ENCODE results near the gene ERMARD. TPM values are rescaled to one million over a fixed set of nuclear protein-coding genes. Genes with fewer than 3 reads are reported as not detected.
A peak's percentile ranks its signal among the peaks of the same experiment; 100 is the strongest.

ERMARD gene
- total RNA-seq, 1 experiment from 2014 or later, result 13.6 TPM

DNA sequence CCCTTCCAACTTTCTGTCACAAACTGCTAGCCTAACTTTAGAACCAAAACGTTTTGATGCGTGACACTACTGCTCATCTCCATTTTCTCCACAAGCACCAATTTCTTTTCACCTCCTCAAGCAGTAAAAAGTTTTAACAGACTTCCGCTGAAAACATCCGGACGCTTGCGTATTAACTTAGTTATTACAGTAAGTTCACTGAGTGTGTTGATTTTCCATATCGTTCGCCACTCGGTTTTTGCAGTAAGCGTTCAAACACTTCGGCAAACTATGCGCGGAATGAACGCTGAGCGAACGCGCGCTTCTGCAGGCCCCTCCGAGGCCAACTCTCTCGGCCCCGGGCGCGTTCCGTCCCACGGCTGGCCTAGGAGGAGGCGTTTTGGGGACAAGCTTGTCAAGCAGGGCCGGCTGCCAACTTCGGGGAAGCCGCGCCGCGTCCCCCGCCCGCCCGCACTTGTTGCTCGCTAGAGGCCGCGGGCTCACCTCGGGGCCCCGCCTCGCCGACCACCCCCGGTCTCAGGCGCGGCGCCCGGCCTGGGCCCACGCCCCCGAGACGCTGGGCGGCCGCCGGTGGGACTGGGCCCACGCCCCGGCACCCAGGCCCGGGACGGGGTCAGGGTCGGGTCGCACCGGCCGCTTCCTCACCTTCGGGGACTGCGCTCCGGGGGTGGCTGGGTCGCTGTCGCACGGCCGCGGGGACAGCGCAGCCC, 28.1 kb upstream of the ERMARD start:
- H2BK5ac ChIP-seq (ENCODE audit: insufficient read length, low read length), result no peak overlapping the region
- H3K27ac Mint-ChIP-seq, result peak overlapping the region in 1 of 3 experiments; percentile 19; a peak in 2 of 7 replicates
- H3K36me3 Mint-ChIP-seq (ENCODE audit: insufficient read depth in 1 of 3, low read depth in 3 of 3), result peaks cover 0 to 20% (median 11%) of the 10 kb centered on the region in 3 experiments; a peak in 4 of 7 replicates
- no peaks in the 10 kb centered on the region for H4K20me1 ChIP-seq (ENCODE audit: control insufficient read depth, insufficient read depth, insufficient read length)
- H2BK15ac ChIP-seq (ENCODE audit: low read depth, low read length), result no peak overlapping the region; the same call in 1 of the 2 replicates
- no peaks in the 10 kb centered on the region for H3K9me3 ChIP-seq (ENCODE audit: control insufficient read depth, low read depth, low read length)
- H3K4me1 Mint-ChIP-seq, result peaks cover 24 to 27% of the 10 kb centered on the region in 2 experiments
- peak overlapping the region; percentile 82 to 91 for H3K4me3 Mint-ChIP-seq
- no peak overlapping the region for H2AFZ ChIP-seq (ENCODE audit: low read length)
- H3K79me2 ChIP-seq (ENCODE audit: insufficient read depth, low read length), result peaks cover 4% of the 10 kb centered on the region; the same call in 1 of the 2 replicates
- peaks cover 4% of the 10 kb centered on the region for H3K27me3 Mint-ChIP-seq (ENCODE audit: low read depth)
- no peak overlapping the region for H4K5ac ChIP-seq (ENCODE audit: insufficient read length, low read depth, low read length)
- TF ChIP-seq, protein P1, sequence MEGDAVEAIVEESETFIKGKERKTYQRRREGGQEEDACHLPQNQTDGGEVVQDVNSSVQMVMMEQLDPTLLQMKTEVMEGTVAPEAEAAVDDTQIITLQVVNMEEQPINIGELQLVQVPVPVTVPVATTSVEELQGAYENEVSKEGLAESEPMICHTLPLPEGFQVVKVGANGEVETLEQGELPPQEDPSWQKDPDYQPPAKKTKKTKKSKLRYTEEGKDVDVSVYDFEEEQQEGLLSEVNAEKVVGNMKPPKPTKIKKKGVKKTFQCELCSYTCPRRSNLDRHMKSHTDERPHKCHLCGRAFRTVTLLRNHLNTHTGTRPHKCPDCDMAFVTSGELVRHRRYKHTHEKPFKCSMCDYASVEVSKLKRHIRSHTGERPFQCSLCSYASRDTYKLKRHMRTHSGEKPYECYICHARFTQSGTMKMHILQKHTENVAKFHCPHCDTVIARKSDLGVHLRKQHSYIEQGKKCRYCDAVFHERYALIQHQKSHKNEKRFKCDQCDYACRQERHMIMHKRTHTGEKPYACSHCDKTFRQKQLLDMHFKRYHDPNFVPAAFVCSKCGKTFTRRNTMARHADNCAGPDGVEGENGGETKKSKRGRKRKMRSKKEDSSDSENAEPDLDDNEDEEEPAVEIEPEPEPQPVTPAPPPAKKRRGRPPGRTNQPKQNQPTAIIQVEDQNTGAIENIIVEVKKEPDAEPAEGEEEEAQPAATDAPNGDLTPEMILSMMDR (conservative IDR thresholded peaks at IDR 0.05), result no peak
- no CpG with 5 or more reads among the region's 70 CpGs for WGBS (ENCODE audit: extremely low coverage, insufficient read length, low lambda C conversion rate)
- no peak overlapping the region for H2BK12ac ChIP-seq (ENCODE audit: insufficient read length, low read depth, low read length)
- peak overlapping the region; percentile 51 for H3K14ac ChIP-seq (ENCODE audit: insufficient read depth, low read length)
- no peak overlapping the region for H3T11ph ChIP-seq (ENCODE audit: low read length)
- peak; percentile 53 for DNase-seq
- H2BK20ac ChIP-seq (ENCODE audit: low read depth, low read length, poor library complexity, severe bottlenecking), result no peak overlapping the region
- no peak overlapping the region for H4K8ac ChIP-seq (replicated peaks; ENCODE audit: insufficient read length, low read depth, low read length)
- H3K9ac ChIP-seq (ENCODE audit: extremely low read depth, insufficient read length, low read length), result peak overlapping the region; percentile 73
- no peak overlapping the region for H2BK120ac ChIP-seq (ENCODE audit: low read depth, low read length, poor library complexity, severe bottlenecking)
- H3K79me1 ChIP-seq (ENCODE audit: insufficient read depth, low read depth, low read length, poor library complexity, severe bottlenecking), result no peaks in the 10 kb centered on the region
- H3K18ac ChIP-seq (ENCODE audit: insufficient read length, low read depth, low read length), result no peak overlapping the region
- no peaks in the 10 kb centered on the region for H3K27me3 ChIP-seq (ENCODE audit: insufficient read depth, low read length)
- no peak overlapping the region for H3K4ac ChIP-seq (ENCODE audit: low read depth, low read length)
- H3K23ac ChIP-seq (ENCODE audit: insufficient read length, low read depth, low read length), result no peak overlapping the region
- no peak overlapping the region for H4K91ac ChIP-seq (ENCODE audit: insufficient read length, low read depth, low read length)
- H2AK5ac ChIP-seq (ENCODE audit: insufficient read length, low read length), result no peak overlapping the region
- H3K4me2 ChIP-seq (ENCODE audit: insufficient read depth, insufficient read length, low read length), result peak overlapping the region; percentile 98
- H3K56ac ChIP-seq (ENCODE audit: insufficient read length, low read depth, low read length), result no peak overlapping the region
- peaks cover 18% of the 10 kb centered on the region for H3K23me2 ChIP-seq (ENCODE audit: insufficient read length, low read depth, low read length, poor library complexity, severe bottlenecking)
- no peak overlapping the region for H3K27ac ChIP-seq (ENCODE audit: insufficient read length, low read depth, low read length)
- no peaks in the 10 kb centered on the region; a peak in 2 of 5 replicates for H3K9me3 Mint-ChIP-seq
- no peaks in the 10 kb centered on the region; the same call in 1 of the 2 replicates for H3K4me1 ChIP-seq (ENCODE audit: insufficient read depth, low read length)
